ENCODE measurements around the gene ST6GALNAC3.

- TF ChIP-seq CTCF (IDR thresholded peaks at IDR 0.05) (no peak), POLR2A (IDR thresholded peaks at IDR 0.05) (no peak)
These were observed 40.6 kb upstream of the ST6GALNAC3 start for GRCh38 chr1:76033800-76034475.
